H9 (cell line): ENCODE data around the gene TUBD1. TPM values are rescaled to one million over a fixed set of nuclear protein-coding genes. Genes with fewer than 3 reads are reported as not detected.

Source experiments
- DNase-seq: peaks from one replicate; pipeline ENCODE4 v3.0.0-alpha.2; 2017
- H2AFZ ChIP-seq: one replicate; pipeline ENCODE4 v1.6.1; 2013; ENCODE audit warnings: mild to moderate bottlenecking, low read length, control low read depth, moderate library complexity
- H2AK5ac ChIP-seq: 2 replicates; pipeline ENCODE4 v1.6.1; 2013; ENCODE audit warnings: low read length, control low read depth, mixed read lengths; ENCODE audit not compliant: insufficient read length
- H2BK120ac ChIP-seq: one replicate; pipeline ENCODE4 v1.6.1; 2013; ENCODE audit warnings: low read depth, mild to moderate bottlenecking, low read length, control low read depth, inconsistent platforms; ENCODE audit not compliant: poor library complexity, severe bottlenecking
- H2BK12ac ChIP-seq: 2 replicates; pipeline ENCODE4 v1.6.1; 2013; ENCODE audit warnings: low read length, control low read depth, mixed read lengths, low read depth; ENCODE audit not compliant: insufficient read length
- H2BK15ac ChIP-seq: 2 replicates; pipeline ENCODE4 v1.6.1; 2013; ENCODE audit warnings: low read depth, low read length, control low read depth
- H2BK20ac ChIP-seq: one replicate; pipeline ENCODE4 v1.6.1; 2013; ENCODE audit warnings: low read depth, mild to moderate bottlenecking, low read length, control low read depth, inconsistent platforms; ENCODE audit not compliant: poor library complexity, severe bottlenecking
- H2BK5ac ChIP-seq: 2 replicates; pipeline ENCODE4 v1.6.1; 2013; ENCODE audit warnings: low read length, control low read depth, mixed read lengths; ENCODE audit not compliant: insufficient read length
- H3K14ac ChIP-seq: 2 replicates; pipeline ENCODE4 v1.6.1; 2013; ENCODE audit warnings: low read length, control low read depth; ENCODE audit not compliant: insufficient read depth
- H3K18ac ChIP-seq: 2 replicates; pipeline ENCODE4 v1.6.1; 2013; ENCODE audit warnings: low read depth, mild to moderate bottlenecking, mixed read lengths, low read length, control low read depth; ENCODE audit not compliant: insufficient read length
- H3K23ac ChIP-seq: 2 replicates; pipeline ENCODE4 v1.6.1; 2013; ENCODE audit warnings: low read length, control low read depth, mixed read lengths, low read depth; ENCODE audit not compliant: insufficient read length
- H3K23me2 ChIP-seq: 2 replicates; pipeline ENCODE4 v1.6.1; 2013; ENCODE audit warnings: low read depth, mild to moderate bottlenecking, mixed read lengths, low read length, control low read depth; ENCODE audit not compliant: insufficient read length, poor library complexity, severe bottlenecking
- H3K27ac ChIP-seq: 2 replicates; pipeline ENCODE4 v1.5.1; 2013; ENCODE audit warnings: low read length, control low read depth, mixed read lengths, low read depth; ENCODE audit not compliant: insufficient read length
- H3K27me3 ChIP-seq: 2 replicates; pipeline ENCODE4 v1.6.1; 2013; ENCODE audit warnings: low read length, control low read depth, inconsistent platforms; ENCODE audit not compliant: insufficient read depth
- H3K4ac ChIP-seq: 2 replicates; pipeline ENCODE4 v1.6.1; 2013; ENCODE audit warnings: low read depth, mild to moderate bottlenecking, control low read depth, inconsistent platforms, low read length, moderate library complexity
- H3K4me1 ChIP-seq: 2 replicates; pipeline ENCODE4 v1.6.1; 2013; ENCODE audit warnings: low read length, control low read depth, inconsistent platforms; ENCODE audit not compliant: insufficient read depth
- H3K4me2 ChIP-seq: 2 replicates; pipeline ENCODE4 v1.6.1; 2013; ENCODE audit warnings: low read length, control low read depth, mixed read lengths; ENCODE audit not compliant: insufficient read length, insufficient read depth
- H3K56ac ChIP-seq: 2 replicates; pipeline ENCODE4 v1.6.1; 2013; ENCODE audit warnings: low read depth, mild to moderate bottlenecking, mixed read lengths, low read length, control low read depth; ENCODE audit not compliant: insufficient read length
- H3K79me1 ChIP-seq: 2 replicates; pipeline ENCODE4 v1.6.1; 2013; ENCODE audit warnings: low read depth, mild to moderate bottlenecking, moderate library complexity, low read length, control low read depth, inconsistent platforms; ENCODE audit not compliant: insufficient read depth, poor library complexity, severe bottlenecking
- H3K79me2 ChIP-seq: 2 replicates; pipeline ENCODE4 v1.6.1; 2013; ENCODE audit warnings: low read length, control low read depth, inconsistent platforms; ENCODE audit not compliant: insufficient read depth
- H3K9ac ChIP-seq: 2 replicates; pipeline ENCODE4 v1.6.1; 2013; ENCODE audit warnings: low read length, control low read depth, mixed read lengths; ENCODE audit not compliant: insufficient read length; ENCODE audit errors: extremely low read depth
- H3K9me3 ChIP-seq: one replicate; pipeline ENCODE4 v1.6.1; 2013; ENCODE audit warnings: low read depth, low read length, inconsistent platforms; ENCODE audit not compliant: control insufficient read depth
- H3T11ph ChIP-seq: one replicate; pipeline ENCODE4 v1.6.1; 2013; ENCODE audit warnings: mild to moderate bottlenecking, low read length, control low read depth, inconsistent platforms
- H4K20me1 ChIP-seq: one replicate; pipeline ENCODE4 v1.6.1; 2013; ENCODE audit not compliant: control insufficient read depth, insufficient read length, insufficient read depth
- H4K5ac ChIP-seq: 2 replicates; pipeline ENCODE4 v1.6.1; 2013; ENCODE audit warnings: low read depth, mild to moderate bottlenecking, mixed read lengths, low read length, control low read depth; ENCODE audit not compliant: insufficient read length
- H4K8ac ChIP-seq: replicated peaks from 2 replicates; pipeline ENCODE4 v1.6.1; 2013; ENCODE audit warnings: low read length, control low read depth, mixed read lengths, low read depth; ENCODE audit not compliant: insufficient read length
- H4K91ac ChIP-seq: 2 replicates; pipeline ENCODE4 v1.6.1; 2013; ENCODE audit warnings: low read depth, mild to moderate bottlenecking, moderate library complexity, mixed read lengths, low read length, control low read depth; ENCODE audit not compliant: insufficient read length
- H3K27ac Mint-ChIP-seq, 3 experiments: 2 replicates in 2 of 3; 3 replicates in 1 of 3; pipeline ENCODE4 v1.8.0; 2020 to 2021; ENCODE audit warnings: mixed read lengths in 3 of 3, mild to moderate bottlenecking in 1 of 3, moderate library complexity in 1 of 3
- H3K27me3 Mint-ChIP-seq: 2 replicates; pipeline ENCODE4 v1.8.0; 2021; ENCODE audit warnings: low read depth, mild to moderate bottlenecking, moderate library complexity, mixed read lengths
- H3K36me3 Mint-ChIP-seq, 3 experiments: 2 replicates in 2 of 3; 3 replicates in 1 of 3; pipeline ENCODE4 v1.8.0; 2020 to 2021; ENCODE audit warnings: low read depth in 3 of 3, mixed read lengths in 3 of 3; ENCODE audit not compliant: insufficient read depth in 1 of 3
- H3K4me1 Mint-ChIP-seq, 2 experiments: 2 replicates each; pipeline ENCODE4 v1.8.0; 2020; ENCODE audit warnings: mixed read lengths in 2 of 2
- H3K4me3 Mint-ChIP-seq, 2 experiments: 2 replicates in 1 of 2; 3 replicates in 1 of 2; pipeline ENCODE4 v1.8.0; 2020 to 2021; ENCODE audit warnings: mild to moderate bottlenecking in 2 of 2, mixed read lengths in 2 of 2, moderate library complexity in 1 of 2
- H3K9me3 Mint-ChIP-seq, 2 experiments: 2 replicates in 1 of 2; 3 replicates in 1 of 2; pipeline ENCODE4 v1.8.0; 2020; ENCODE audit warnings: mild to moderate bottlenecking in 2 of 2, mixed read lengths in 2 of 2, moderate library complexity in 1 of 2
- WGBS: extraction: QIAGEN DNeasy Blood & Tissue Kit; methylation state at CpG from one replicate; pipeline ENCODE4 v1.1.7; 2013; ENCODE audit warnings: missing lambda C conversion rate, low lambda C conversion rate, mixed read lengths; ENCODE audit not compliant: insufficient read length; ENCODE audit errors: extremely low coverage; 5-methylcytosine and 5-hydroxymethylcytosine counted together
- total RNA-seq: library from RNA; stranded (reverse); gene quantifications from 2 replicates; pipeline ENCODE4 v1.2.1, GENCODE V29; 2021
- TF ChIP-seq, protein P1 (sequence below): fragments of 200-600 bp; sonication (generic); conservative IDR thresholded peaks from 3 replicates; pipeline ENCODE4 v1.8.0; 2021; ENCODE audit warnings: antibody characterized with exemption, mild to moderate bottlenecking

TUBD1 gene
- total RNA-seq, 1 experiment from 2014 or later = 26.4 TPM

DNA sequence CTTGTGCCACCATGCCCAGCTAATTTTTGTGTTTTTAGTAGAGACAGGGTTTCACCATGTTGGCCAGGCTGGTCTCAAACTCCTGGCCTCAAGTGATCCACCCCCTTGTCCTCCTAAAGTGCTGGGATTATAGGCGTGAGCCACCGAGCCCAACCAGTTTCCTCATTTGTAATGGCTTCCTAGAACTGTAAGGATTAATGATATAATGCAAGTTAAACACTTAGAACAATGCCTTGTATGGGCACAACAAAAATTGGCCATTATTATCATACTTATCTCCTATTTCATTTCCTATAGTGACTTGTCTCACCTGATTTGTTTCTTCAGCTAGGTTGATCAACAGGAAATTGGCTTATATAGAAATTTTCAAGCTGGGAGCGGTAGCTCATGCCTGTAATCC, 14.1 kb downstream of the TUBD1 start:
- H3K4me2 ChIP-seq = no peak overlapping the region
- no peak overlapping the region for H2BK20ac ChIP-seq
- H3K14ac ChIP-seq = no peak overlapping the region
- H3K9me3 Mint-ChIP-seq = no peaks in the 10 kb centered on the region
- no peaks in the 10 kb centered on the region for H3K27me3 ChIP-seq
- no peak overlapping the region for H4K91ac ChIP-seq
- H3K4ac ChIP-seq = no peak overlapping the region
- H3K4me1 Mint-ChIP-seq = no peaks in the 10 kb centered on the region
- H3K23ac ChIP-seq = no peak overlapping the region
- no peak overlapping the region for H3K9ac ChIP-seq
- TF ChIP-seq, protein P1, sequence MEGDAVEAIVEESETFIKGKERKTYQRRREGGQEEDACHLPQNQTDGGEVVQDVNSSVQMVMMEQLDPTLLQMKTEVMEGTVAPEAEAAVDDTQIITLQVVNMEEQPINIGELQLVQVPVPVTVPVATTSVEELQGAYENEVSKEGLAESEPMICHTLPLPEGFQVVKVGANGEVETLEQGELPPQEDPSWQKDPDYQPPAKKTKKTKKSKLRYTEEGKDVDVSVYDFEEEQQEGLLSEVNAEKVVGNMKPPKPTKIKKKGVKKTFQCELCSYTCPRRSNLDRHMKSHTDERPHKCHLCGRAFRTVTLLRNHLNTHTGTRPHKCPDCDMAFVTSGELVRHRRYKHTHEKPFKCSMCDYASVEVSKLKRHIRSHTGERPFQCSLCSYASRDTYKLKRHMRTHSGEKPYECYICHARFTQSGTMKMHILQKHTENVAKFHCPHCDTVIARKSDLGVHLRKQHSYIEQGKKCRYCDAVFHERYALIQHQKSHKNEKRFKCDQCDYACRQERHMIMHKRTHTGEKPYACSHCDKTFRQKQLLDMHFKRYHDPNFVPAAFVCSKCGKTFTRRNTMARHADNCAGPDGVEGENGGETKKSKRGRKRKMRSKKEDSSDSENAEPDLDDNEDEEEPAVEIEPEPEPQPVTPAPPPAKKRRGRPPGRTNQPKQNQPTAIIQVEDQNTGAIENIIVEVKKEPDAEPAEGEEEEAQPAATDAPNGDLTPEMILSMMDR = no peak
- no peak overlapping the region for H3T11ph ChIP-seq
- no peaks in the 10 kb centered on the region for H4K20me1 ChIP-seq
- DNase-seq = no peak
- no peak overlapping the region for H3K18ac ChIP-seq
- H2BK120ac ChIP-seq = no peak overlapping the region
- no peak overlapping the region for H3K56ac ChIP-seq
- H3K36me3 Mint-ChIP-seq = peaks cover 10 to 50% (median 31%) of the 10 kb centered on the region in 3 experiments; a peak in 6 of 7 replicates
- H3K4me3 Mint-ChIP-seq = no peak overlapping the region
- H4K8ac ChIP-seq = no peak overlapping the region
- no peak overlapping the region for H3K27ac ChIP-seq
- H3K79me1 ChIP-seq = no peaks in the 10 kb centered on the region
- no peak overlapping the region for H4K5ac ChIP-seq
- H2BK5ac ChIP-seq = no peak overlapping the region
- H3K27ac Mint-ChIP-seq = no peak overlapping the region
- H3K23me2 ChIP-seq = no peaks in the 10 kb centered on the region
- H2BK15ac ChIP-seq = no peak overlapping the region
- no peaks in the 10 kb centered on the region for H3K27me3 Mint-ChIP-seq
- no peak overlapping the region for H2AK5ac ChIP-seq
- no peaks in the 10 kb centered on the region for H3K4me1 ChIP-seq
- no peak overlapping the region for H2BK12ac ChIP-seq
- no peak overlapping the region for H2AFZ ChIP-seq
- H3K79me2 ChIP-seq = no peaks in the 10 kb centered on the region
- H3K9me3 ChIP-seq = no peaks in the 10 kb centered on the region
- WGBS = no CpG with 5 or more reads among the region's 3 CpGs
